HG03469 (cell line): ENCODE data around the gene TATDN3.
"Not testable (repeated sequence)": the region's sequence is repeated elsewhere in the genome, so short reads cannot be mapped to it uniquely, and the experiment has no call there.

Experiments used
- ATAC-seq: cut with Tn5 transposase; IDR thresholded peaks from one replicate; pipeline ENCODE4 v1.9.1; 2021; ENCODE audit warnings: mild to moderate bottlenecking, moderate library complexity, moderate number of reproducible peaks; ENCODE audit not compliant: unreplicated experiment

Gene TATDN3, protein sequence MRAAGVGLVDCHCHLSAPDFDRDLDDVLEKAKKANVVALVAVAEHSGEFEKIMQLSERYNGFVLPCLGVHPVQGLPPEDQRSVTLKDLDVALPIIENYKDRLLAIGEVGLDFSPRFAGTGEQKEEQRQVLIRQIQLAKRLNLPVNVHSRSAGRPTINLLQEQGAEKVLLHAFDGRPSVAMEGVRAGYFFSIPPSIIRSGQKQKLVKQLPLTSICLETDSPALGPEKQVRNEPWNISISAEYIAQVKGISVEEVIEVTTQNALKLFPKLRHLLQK

GRCh38 chr1:212791676-212792395, at the start of gene TATDN3, which contains the start of gene NSL1:
TATDN3 (plus strand) TSS chr1:212791894; CDS start chr1:212791922, 28 bp downstream.
NSL1 (minus strand) TSS chr1:212791777; CDS start chr1:212791763, 14 bp downstream.
- peak; percentile 40 for ATAC-seq

DNA sequence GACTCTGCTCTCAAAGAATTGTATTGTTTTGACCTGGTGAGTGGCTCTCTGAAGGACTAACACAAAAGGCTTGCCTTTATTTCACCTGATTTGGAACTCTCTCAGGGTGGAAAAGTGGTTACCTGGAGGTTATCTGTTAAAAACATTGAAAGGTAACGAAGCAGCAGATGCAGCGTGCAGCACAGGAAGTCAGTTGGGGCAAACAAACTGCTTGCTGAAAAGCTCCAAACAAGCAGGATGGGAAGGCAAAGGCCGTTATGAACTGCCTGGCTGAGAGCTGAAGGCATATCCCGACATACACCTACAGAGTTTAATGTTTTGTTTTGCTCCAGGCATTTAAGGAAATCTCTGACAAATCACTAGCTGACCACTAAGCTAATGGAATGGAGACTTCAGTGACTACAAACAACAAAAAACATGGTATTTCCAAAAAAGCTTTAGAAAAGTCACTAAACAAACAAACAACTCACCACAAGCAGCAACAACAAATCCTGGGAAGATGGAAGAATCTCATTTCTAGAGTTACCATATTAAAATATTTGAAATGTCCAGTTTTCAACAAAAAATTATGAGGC, 47.7 kb upstream of the TATDN3 start:
- ATAC-seq: no peak

DNA sequence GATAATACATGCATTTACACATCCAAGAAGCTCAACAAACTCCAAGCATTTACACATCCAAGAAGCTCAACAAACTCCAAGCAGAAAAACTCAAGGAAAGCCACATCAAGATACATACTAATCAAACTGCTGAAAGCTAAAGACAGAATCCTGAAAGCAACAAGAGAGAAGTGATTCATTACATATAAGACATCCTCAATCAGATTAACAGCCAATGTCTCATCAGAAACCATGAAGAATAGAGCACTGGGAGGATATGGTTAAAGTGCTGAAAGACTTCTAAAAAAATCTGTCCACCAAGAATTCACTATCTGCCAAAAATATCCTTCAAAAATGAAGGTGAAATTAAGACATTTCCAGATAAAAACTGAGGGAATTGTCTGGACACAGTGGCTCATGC, 46.4 kb upstream of the TATDN3 start:
- ATAC-seq: no peak

DNA sequence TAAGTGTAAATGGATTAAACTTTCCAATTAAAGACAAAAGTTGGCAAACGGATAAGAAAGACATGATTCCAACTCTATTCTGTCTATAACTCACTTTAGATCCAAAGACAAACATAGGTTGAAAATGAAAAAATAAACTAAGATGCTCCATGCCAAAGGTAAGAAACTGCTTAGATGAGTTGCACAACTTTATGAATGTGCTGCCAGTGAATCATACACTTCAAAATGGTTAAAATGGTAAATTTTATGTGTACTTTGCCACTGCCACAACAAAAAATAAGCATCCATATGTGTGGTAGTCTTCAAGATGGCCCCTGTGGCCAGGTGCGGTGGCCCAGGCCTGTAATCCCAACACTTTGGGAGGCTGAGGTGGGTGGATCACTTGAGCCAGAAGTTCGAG, 45.1 kb upstream of the TATDN3 start:
- ATAC-seq: no peak

- ATAC-seq: no peak
These were observed 41.7 kb upstream of the TATDN3 start for GRCh38 chr1:212749821-212750535.

DNA sequence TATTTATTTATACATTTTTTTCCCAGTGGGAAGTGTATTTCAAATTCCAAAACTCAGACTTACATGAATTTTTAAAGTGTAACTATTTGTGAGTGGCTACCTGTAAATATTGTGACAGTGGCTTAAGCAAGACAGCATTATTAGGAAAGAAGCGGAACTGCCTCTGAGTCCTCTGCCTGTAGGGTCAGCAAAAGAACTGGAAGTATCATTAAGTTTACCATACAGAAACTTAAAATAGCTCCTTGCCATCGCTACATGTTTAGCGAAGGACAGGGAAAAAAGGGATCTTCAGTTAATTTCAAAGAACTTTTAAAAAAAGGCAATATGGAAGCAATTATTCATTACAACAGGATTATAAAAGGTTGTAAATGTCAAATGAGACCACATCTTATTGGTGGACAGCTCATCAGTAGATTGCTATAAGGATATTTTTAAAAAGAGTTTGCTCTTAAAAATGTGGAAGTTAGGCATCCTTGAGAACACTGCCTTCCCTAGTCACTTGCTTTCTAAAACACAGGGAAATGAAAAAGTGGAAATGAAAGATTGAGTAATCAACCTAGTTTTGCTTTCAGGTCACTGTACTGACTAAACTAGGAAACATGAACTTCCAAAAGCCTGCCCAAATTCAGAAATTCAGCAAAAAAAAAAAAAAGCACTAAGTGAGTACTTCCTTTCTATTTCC, 39.3 kb upstream of the TATDN3 start:
- ATAC-seq: no peak

- ATAC-seq: no peak
These were observed 38.7 kb upstream of the TATDN3 start for GRCh38 chr1:212752934-212753497.

GRCh38 chr1:212753749-212754148, 37.9 kb upstream of the TATDN3 start:
- no peak for ATAC-seq

DNA sequence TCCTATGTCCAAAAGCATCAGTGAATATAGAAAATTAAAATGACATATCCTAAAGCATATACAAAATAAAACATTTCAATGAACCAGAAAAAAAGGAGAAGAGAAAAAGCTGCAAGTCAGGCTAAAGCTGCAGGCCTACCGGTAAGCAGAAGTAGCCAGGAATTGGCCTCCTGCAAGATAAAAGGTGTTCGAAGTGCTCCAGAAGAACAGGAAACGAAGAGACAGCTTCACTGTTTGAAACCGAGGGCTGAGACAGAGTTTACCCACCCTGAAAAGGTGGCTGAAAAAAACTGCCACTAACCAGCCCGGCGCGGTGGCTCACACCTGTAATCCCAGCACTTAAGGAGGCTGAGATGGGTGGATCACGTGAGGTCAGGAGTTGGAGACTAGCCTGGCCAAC, 37.5 kb upstream of the TATDN3 start:
- ATAC-seq: no peak

DNA sequence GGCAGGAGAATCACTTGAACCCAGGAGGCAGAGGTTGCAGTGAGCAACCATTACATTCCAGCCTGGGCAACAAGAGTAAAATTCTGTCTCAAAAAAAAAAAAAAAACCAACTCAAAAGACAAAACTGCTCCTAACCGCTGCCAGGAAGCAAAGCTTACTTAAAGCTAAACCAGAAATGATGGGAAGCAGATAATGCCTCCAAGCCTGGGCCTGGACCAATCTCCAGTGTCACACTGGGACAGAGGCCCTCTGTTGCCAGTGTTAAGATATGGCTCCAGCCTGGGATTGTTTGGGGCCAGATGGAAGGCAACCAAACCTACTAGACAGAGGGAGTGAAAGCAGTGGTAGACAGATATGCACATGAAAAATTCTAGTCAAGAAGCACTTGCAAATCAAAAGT, 37.0 kb upstream of the TATDN3 start:
- ATAC-seq: no peak

DNA sequence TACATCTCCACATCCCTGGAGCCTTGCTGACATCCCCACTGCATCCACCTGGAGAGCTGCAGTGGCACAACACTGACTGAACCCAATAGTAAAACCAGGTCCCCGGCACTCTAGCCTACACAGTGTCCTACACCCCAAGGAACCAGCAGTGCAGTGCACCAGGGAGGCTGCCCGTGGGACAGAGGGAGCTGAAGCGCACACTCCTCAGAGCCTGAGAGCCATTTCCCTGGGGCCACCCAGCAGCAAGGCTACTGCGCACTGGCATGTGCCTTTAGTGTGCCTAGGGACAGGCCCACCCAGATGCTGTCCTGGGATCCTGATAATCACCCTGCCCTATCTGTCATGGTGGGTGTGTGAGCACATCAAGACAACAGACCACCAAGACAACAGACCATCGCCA, 32.0 kb upstream of the TATDN3 start:
- ATAC-seq: no peak

DNA sequence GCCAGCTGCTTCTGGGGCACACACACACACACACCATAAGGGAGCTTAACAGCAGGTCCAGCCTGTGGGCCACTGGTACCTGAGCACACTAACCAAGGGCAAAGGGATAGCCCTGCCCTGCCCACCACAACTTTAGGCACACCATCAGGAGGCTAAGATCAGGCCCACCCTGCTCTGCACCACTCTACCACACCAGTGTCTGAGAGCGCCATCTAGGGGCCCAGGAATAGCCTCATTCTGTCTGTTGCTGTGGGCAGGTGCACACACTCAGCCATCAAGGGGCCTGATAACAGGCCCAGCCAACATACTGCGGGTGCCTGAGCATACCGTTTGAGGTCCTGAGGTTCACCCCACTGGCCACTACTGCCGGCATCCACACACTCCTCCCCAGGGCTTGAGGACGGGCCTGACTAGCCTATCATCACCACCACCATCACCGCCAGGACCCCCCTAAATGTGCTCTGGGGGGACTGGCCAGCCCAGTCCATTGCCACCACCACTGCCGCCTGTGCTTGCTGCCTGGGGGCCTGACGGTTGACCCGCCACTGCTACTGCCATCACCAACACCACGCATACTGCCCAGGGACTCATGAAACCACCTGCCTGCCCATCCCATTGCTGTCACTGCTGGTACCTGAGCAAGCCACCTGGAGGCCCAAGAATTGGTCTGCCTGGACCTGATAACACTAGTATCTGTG, 31.4 kb upstream of the TATDN3 start:
- no peak for ATAC-seq

- ATAC-seq: no peak
These were observed 29.5 kb upstream of the TATDN3 start for GRCh38 chr1:212762234-212762633.

DNA sequence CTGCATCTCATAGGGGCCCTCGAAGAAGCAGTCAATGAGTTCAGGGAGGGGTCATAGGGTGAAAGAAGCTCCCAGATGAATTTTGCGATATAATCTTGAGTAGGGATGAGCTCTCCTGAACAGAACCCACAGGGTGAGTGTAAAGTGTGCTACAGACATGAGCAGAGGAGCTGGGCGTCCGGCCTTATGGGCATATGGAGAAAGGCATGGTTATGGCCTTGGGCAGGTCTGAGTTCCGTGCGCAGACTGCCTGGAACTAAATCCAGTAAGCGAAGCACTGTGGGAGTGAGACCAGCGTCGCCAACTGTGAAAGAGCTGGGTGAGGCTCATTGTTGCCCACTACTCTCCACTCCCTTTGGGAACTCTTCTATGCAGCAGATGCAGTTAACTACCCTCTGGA, 28.9 kb upstream of the TATDN3 start:
- ATAC-seq: no peak

DNA sequence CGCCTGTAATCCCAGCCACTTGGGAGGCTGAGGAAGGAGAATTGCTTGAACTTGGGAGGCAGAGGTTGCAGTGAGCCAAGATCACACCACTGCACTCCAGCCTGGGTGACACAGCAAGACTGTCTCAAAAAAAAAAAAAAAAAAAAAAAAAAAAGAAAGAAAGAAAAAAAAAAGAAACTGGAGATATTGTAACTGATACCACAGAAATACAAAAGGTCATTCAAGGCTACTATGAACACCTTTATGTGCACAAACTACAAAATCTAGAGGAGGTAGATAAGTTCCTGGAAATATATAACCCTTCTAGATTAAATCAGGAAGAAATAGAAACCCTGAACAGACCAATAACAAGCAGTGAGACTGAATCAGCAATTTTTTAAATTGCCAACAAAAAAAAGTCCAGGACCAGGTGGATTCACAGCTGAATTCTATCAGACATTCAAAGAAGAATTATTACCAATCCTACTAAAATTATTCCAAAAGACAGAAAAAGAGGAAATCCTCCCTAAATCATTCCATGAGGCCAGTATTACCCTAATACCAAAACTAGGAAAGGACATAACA, 26.9 kb upstream of the TATDN3 start:
- not testable (repeated sequence) for ATAC-seq

DNA sequence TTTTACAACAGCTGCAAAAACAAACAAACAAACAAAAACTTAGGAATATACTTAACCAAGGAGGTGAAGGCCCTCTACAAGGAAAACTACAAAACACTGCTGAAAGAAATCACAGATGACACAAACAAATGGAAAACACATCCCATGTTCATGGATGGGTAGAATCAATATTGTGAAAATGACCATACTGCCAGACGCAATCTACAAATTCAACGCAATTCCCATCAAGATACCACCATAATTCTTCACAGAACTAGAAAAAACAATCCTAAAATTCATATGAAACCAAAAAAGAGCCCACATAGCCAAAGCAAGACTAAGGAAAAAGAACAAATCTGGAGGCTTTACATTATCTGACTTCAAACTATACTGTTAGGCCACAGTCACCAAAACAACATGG, 24.9 kb upstream of the TATDN3 start:
- ATAC-seq: not testable (repeated sequence)

GRCh38 chr1:212769459-212770167, 22.1 kb upstream of the TATDN3 start:
- ATAC-seq: no peak

DNA sequence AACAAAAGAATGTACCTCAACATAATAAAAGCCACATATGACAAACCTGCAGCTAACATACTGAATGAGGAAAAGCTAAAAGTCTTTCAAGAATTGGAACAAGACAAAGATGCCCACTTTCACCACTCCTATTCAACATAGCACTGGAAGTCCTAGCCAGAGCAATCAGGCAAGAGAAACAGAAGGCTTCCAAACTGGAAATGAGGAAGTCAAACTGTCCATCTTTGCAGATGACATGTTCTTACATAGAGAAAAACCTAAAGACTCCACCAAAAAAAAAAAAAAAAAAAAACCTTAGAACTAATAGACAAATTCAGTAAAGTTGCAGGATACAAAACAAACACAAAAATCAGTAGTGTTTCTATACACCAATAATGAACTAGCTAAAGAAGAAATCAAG, 20.4 kb upstream of the TATDN3 start:
- no peak for ATAC-seq

GRCh38 chr1:212773011-212773410, 18.7 kb upstream of the TATDN3 start:
- ATAC-seq: no peak
